GM18873 (cell line): ENCODE measurements around the gene GTPBP4.

Experiments used
- ATAC-seq: cut with Tn5 transposase; IDR thresholded peaks from one replicate; pipeline ENCODE4 v1.9.1; 2021; ENCODE audit warnings: mild to moderate bottlenecking, moderate library complexity, moderate number of reproducible peaks; ENCODE audit not compliant: unreplicated experiment, low FRiP score

GTPBP4 gene

GRCh38 chr10:964988-965417 is 23.2 kb upstream of the GTPBP4 start:
- no peak for ATAC-seq

GRCh38 chr10:966466-967235 is 21.6 kb upstream of the GTPBP4 start:
- ATAC-seq, result no peak

DNA sequence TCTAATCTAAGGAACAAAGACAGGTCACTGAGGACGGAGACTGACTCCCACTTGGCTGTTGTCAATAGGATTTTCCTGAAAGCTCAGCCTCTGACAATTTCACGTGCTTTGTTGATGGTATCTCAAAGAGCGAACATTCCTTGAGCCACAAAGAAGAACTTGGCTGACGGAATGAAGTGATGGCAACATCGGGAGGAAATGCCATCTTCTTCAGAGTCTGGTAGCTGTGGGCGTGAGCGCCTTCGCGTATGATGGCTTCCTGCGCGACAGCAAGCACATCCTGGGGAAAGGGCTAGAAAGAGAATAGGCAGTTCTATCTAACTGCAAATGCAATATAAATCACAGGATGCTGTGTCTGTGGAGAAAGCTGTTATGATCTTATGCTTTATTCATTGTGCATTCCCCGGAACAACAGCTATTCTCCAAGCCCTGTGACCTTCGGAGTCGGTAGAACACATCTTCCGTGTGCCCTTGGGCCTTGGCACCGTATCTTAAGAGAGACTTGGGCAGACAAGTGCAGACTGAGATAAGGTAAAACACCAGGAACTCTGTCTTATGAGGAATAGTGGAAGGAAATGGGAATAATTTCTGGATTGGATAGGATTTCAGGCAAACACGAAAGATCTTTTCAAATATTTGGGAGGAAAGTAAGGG is 19.6 kb upstream of the GTPBP4 start:
- ATAC-seq, result no peak

- no peak for ATAC-seq
Measured at GRCh38 chr10:969473-970150, 18.6 kb upstream of the GTPBP4 start.

DNA sequence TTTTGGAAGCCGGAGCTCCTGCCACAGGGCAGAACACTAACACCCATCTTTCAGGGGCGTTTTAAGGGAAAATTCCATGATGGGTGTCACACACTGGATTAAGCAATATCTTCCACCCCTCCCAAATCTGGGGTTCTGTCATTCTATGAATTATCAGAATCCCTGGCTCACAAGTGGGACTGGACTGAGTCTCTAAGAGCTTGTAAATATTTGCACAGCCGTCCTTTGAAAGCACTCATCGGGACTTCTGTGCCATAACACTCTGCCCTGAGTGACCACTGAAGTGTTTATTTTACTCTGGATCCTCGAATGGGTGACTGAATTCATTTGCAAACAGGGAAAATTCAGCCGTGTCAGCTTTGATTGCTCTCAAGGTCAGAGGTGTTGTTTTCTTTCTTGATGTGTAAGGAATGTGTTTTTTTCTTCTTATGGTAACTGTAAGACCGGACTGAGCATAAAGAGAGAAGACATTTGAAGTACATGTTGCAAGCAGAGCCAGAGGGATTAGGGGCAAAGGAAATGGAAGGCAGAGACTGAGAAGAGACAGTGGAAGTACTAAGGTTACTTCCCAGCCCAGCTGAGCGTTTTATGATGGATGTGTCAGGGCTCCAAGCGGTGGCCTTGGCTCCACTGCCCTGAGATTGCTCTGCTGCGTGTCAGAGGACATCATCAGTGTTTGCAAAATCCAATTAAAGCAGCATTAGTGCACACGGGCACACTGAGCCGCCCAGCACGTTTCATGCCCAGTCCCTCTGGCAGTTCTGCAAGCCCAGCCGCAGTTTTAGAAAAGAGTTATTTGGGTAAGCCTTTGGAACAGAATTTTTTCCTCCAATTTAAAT is 17.7 kb upstream of the GTPBP4 start:
- no peak for ATAC-seq

GRCh38 chr10:971150-971542 is 17.1 kb upstream of the GTPBP4 start:
- ATAC-seq, result no peak

- no peak for ATAC-seq
Measured at GRCh38 chr10:971613-972012, 16.6 kb upstream of the GTPBP4 start.

DNA sequence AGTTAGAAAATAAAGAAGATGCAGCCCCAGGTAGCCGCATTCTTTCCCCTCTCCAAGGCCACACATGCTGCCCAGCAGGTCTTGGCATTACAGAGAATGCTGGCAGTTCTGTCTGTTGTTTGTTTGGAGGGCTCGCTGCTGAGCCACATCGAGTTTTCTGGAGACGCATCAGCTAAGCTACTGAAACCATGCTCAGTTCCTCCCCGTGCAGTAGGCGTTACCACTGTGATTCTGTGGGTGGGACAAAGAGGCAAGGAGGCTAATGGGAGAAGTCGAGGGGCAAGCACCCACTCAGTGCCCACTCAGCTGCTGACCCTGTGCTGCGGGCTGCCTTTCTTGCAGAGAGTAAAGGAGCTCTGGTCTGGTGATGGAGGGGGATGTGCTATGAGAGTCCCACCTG is 15.5 kb upstream of the GTPBP4 start:
- ATAC-seq, result no peak

DNA sequence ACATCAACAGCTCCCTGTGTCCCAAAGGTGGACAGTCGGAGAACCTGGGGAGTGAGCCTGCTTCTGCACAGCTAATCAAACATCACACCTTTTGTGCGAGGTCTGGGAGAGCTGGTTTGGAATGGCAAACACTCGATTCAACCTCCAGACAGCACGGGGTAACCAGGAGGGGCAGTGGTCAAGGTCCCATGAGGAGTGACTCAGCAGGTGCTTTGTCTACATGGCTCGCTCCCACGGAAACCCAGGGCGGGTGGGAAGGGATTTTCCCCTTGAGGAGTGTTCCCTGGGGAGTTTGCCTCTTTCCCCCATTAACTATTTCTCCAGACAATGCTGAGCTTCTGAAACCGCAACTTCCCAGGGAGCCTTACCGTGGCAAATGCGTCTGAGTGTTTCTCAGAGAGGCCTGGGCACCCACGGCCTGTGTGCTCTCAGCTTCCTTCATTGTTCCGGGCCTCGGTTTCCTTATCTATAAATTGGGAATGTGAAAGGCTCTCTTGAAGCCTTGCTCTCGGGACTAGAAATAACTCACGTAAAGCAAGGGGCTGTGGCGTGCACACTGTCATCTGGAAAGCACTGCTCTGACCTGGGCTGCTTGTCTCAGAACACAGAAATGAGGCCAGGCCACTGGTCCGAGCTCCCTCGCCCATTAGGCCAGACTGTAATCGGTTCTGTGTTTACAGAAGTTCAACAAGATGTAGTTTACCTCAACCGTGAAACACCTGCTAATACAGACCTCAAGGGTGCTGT is 14.0 kb upstream of the GTPBP4 start:
- ATAC-seq, result no peak

DNA sequence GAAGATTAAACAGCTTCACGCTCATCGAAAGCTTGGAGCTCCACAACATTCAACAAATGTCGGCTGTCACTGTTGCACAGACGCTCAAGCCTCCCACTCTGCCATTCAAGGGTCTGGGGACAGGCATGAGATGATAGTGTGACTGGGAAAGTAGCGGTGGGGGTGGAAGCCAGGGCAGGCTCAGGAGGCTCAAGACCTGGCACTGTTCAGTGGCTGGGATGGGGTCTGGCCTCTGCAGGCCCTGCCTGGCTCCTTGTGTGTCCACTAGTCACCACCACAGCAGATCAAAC is 13.5 kb upstream of the GTPBP4 start:
- ATAC-seq, result no peak

- no peak for ATAC-seq
Measured at GRCh38 chr10:976316-976715, 11.9 kb upstream of the GTPBP4 start.

DNA sequence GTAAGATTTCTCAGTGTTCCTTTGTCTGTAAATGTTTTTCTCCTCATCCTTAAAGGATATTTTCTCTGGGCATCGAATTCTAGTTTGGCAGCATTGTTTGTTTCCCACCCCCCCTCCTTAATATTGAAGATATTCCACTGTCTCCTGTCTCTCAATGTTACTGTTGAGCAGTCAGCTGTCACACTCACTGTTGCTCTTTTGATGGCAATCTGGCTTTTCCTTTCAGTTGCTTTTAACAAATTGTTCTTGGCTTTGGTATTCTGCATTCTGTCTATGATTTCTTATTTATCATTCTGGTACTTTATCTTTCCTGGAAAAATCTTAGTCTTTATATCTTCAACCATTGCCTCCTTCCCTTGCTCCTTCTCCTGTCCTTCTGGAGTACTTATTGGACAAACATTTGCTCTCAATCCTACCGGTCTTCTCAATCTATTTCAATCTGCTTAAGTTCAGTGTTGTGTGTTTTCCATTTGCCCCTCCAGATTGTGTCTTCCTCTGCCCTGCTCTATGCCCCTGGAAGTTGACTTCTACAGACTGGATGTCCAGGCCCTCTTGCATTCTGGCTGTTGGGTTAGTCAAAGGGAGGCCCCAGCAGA is 9.3 kb upstream of the GTPBP4 start:
- ATAC-seq, result no peak

- ATAC-seq, result no peak
Measured at GRCh38 chr10:980468-981093, 7.7 kb upstream of the GTPBP4 start.

- no peak for ATAC-seq
Measured at GRCh38 chr10:983401-983800, 4.8 kb upstream of the GTPBP4 start.

DNA sequence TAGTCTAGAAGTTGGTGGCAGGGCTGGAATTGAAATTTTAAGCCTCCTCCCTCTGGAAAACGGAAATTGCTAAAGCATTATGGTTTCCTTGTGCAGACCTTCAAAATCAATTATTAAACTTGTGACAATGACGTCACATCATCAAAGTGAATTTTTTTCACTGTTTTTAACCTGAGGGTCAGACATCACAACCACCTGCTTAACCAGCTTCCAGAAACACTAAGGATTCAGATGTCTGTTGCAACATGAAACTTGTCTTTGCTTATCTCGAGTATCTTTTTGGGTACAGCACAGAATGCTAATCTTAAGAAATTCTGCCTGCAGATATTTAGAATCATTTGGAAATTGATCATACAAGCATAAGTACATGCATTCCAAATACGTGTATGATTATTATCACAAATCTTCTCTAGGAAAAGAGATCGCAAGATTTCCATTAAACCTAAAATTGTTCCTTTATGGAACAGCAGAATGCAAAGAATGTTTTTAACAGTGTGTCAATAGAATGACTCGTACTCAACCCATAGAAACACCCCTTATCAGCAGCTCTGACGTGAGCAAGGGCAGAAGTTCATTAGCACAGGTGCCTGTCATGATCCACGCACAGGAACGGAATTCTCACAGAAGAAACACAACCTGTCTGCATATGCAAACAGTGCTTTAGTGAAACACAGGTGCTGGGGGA is 4.1 kb upstream of the GTPBP4 start:
- ATAC-seq, result no peak

DNA sequence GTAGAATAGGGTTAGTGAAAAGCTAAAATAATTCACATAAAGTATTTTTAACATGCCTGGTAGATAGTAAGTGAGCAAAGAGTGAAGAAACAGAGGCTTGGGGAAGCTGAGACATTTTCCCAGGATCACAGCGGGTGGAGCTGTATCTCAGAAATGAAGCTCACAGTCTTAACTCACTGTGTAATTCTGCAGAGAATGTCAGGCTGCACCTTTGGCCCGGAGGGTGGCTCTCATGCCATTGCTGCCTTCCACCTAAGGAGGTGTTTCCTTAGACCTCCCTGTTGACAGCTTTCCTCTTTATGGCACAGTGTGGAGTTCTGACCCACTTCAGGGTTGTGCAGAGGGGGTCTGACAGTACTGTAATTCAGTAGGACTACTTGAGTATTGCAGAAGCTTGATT is 2.9 kb upstream of the GTPBP4 start:
- no peak for ATAC-seq

GRCh38 chr10:986137-986825 is 2.0 kb upstream of the GTPBP4 start:
- no peak for ATAC-seq

DNA sequence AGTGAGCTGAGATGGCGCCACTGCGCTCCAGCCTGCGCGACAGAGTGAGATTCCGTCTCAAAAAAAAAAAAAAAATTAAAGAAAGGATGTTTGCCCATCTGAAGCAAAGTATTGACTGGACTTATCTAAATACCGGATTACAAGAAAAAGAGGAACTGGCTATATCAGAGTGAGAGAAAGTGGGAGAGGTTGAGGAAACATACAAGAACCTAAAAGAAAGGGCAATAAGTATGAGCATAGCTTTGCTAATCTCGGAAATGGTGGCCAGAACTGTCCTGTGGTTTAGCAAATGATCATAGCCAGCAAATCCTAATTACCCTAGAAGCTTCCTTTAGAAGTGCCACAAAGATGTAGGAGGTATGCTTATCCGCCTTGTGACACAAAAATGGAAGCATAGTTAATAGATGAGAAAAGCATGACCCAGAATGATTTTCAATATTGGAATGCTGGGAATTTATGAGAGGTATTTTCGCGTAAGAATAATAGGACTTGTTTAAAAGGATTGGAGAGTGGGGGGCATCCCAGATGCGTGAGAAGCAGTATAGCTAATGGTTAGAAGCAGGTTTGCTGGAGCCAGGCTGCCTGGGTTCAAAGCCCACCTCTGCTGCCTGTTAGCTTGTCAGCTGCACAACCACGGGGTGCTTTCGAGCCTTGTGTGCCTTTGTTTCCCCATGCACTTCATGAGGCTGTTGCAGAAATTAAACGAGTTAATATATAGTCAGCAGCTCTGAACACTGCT is 1.2 kb upstream of the GTPBP4 start:
- ATAC-seq, result no peak
